HG02938 (cell line): Measurements from ENCODE around the gene BRPF1.

ENCODE experiments used
- ATAC-seq: cut with Tn5 transposase; IDR thresholded peaks from one replicate; pipeline ENCODE4 v1.9.1; 2021; ENCODE audit warnings: mild to moderate bottlenecking, moderate library complexity; ENCODE audit not compliant: unreplicated experiment

BRPF1 gene

DNA sequence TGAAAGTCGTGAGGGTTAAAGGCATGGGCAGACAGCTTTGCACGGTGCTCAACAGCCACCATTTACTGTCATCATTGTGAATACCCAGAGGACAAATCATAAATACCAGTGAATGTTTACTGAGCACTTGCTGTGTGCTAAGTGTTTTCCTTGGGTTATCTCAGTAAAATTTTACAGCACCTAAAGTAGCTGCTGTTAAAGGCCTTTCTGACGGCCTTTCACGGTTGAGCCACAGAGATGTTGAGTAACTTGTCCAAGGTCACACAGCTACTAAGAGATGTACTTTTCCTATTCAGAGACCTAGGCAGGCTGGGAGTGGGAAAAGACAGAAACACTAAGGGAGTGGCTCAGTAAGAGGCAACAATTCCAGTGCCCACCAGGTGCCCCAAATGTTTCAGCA lies 28.3 kb upstream of the BRPF1 start:
- no peak for ATAC-seq

DNA sequence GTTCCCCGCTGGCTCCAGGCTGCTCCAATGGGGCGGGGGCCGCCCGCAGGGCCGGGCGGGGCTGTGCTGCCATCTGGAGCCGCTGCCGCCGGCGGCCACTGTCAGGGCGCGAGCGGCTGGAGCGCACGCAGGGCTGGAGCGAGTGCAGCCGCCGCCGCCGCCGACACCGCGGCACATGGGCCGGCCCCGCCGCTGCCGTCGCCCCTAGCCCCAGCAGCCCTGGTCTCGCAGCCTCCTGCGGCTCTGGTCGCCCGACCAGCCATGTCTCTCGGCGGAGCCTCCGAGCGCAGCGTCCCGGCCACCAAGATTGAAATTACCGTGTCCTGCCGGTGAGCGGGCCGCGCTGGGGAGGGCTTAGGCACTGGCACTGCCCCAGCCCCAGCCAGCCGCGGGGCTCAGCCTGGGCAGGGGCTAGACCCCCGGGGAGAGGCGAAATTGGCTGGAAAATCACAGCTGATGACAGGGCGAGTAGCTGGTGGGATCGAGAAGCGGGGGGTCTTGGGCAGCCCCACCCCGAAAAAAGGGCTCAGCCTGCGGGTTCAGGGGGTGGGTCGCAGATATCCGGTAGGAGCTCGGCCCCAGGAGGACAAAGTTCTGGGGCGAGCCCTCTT lies 27.7 kb upstream of the BRPF1 start, which contains the start of gene CPNE9:
TSS of gene CPNE9 (plus strand) at position 98 of the 611 bp plus-strand sequence. CDS start at position 262, 164 bp downstream.
- no peak for ATAC-seq

DNA sequence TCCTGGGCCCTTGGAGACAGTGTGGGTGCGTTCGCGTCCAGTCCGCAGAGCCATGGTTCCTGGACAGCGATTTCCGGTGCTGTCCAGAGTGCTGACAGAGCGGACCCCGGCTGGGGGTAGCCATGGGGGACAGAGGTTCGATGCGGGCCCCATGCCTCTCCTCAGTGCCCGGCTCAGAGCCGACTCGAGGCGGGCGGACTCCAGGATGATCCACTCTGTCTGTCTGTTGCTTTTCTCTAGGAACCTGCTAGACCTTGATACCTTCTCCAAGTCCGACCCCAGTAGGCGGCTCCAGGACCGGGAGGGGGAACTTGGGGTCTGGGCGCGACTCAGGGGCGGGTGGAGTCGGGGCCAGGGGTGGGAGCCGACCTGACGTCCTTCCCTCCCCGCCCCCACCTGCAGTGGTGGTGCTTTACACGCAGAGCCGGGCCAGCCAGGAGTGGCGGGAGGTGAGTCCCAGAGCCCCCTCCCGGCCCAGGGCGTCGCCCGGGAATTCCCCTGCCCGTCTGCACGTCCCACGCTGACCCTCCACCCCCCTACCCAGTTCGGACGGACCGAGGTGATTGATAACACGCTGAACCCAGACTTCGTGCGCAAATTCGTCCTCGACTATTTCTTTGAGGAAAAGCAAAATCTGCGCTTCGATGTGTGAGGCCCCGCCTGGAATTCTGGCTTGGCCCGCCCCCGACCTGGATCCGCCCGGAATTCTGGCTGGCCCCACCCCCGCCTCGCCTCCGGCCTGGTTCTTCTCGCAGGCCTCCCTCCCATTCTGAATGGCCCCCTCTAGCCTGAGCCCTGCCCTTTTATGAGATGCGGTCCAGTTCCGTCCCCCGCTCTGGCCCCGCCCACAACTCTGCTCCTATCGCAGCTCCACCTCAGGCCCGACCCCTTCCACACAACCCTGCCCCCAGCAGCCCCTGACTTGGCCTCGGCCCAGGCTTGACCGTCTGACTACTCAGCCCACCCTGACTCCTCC lies 26.9 kb upstream of the BRPF1 start:
- no peak for ATAC-seq

DNA sequence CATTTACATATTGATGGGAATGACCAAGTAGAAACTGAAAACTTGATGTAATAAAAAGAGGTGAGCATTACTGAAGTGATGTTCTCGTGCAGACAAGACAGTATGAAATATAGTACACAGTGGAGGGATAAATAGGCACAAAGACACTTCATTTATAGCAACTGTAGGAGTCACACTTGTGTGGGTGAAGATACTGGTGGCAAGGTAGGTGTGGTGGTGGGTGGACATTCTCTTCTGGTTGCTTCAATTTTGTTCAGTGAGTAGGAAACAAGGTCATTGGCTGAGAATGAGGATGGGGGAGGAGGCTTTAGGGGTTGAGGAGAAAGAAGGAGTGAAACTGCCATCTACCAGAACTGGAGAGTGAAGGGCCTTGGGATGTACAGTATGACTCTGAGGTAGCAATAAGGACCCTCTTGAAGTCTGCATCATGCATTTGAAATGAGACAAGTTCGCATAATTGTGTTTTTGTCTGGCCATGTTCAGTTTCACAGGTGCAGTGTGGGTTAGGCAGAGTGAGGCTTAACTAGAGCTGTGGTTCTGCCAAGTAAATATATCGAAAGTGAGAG lies 21.3 kb upstream of the BRPF1 start:
- no peak for ATAC-seq

DNA sequence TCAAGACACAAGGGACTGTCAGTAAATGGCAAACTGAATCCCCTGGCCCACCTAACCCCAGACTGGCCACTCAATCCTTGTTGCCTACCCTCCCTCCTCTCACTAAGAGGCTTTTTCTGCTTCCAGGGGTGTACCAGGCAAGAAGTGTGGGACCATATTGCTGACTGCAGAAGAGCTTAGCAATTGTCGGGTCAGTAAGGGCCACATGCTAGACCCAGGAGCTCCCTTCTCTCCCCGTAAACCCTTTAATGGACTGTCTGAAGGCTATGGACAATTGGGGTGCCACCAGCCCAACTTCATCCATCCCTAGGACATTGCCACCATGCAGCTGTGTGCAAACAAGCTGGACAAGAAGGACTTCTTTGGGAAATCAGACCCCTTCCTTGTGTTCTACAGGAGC lies 19.1 kb upstream of the BRPF1 start:
- no peak for ATAC-seq

DNA sequence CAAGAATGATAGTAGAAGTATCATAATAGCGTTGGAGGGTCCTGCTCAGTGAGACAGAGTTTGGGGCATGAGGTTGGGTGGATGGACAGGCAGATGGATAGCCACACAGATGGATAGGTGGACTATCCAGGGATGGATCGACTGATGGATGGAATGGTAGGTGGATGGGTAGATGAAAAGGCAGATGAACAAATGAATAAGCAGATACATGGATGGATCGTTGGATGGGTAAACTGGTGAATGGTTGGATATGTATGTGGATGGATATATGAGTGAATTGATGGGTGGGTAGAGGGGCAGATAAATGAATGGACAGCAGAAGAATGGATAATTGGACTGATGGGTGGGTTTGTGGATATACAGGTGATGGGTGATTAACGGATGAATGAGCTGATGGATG lies 18.4 kb upstream of the BRPF1 start:
- ATAC-seq, result no peak

DNA sequence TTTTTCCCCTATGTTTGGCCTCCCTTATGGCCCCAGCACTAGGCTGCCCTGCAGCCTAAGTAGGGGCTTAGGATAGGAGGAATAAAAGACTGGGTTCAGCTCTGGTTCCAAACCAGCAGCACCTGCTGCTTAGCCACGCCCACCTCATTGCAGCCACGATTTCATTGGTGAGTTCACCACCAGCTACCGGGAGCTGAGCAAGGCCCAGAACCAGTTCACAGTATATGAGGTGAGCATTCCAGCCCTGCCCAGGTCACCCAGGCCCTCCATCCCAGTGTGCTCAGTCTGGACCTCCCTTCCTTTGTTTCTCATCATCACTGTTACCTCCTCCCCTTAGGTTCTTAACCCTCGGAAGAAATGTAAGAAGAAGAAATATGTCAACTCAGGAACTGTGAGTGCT lies 16.4 kb upstream of the BRPF1 start:
- no peak for ATAC-seq

DNA sequence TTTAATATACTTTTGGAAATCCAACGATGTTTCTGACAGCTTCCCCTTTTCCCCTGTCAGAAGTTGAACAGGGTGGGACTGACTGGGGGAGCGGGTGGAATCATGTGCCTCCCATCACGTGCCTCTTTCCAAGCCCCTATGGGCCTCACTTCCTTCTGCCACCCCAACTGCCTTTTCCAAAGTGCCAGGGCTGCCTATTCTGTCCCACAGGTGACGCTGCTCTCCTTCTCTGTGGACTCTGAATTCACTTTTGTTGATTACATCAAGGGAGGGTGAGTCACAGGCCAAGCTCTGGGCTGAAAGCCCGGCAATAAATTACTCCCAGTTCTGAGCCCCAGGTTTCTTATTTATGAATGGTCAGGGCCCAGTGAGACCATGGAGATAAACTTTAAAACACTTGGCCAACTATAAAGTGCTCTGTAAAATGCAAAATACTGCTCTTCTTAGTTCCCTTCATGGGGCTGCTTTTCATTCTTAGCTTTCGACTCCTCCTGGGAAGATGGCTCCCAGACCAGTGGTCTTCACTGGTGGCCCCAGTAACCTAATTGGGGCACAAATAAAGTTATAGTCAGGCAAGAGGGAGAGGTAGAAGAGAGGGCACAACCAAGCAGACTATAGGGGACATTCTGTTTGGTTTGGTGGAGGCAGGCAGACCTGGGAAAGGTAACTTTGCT lies 15.6 kb upstream of the BRPF1 start:
- no peak for ATAC-seq

DNA sequence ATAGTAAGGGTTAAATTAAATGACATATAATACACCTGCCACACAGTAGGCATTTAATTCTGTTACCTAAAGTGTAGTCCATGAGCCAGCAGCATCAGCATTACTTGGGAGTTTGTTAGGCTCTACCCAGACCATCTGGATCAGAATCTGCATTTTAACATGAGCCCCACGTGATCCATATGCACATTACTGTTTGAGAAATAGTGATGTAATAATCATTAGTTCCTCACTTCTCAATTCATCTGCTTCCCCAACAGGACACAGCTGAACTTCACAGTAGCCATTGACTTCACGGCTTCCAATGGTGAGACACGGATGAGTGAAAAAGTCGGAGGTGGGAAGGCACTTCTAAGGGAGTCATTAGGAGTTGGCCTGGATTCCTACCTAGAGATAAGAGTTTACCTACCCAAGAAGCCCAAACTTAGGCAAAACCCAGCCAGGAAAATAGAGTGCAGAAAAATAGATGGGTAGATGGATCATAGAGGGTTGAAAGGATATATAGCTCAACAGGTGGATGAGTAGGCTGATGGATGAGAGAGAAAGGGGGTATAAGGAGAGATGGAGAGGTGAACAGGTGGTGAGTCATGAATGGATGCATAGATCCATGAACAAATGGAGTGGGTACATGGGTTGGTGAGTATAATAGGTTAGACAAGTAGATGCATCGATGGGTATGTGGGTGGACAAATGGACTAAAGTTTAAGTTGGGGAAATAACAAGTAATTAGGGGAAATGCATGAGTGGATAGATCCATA lies 14.6 kb upstream of the BRPF1 start:
- no peak for ATAC-seq

DNA sequence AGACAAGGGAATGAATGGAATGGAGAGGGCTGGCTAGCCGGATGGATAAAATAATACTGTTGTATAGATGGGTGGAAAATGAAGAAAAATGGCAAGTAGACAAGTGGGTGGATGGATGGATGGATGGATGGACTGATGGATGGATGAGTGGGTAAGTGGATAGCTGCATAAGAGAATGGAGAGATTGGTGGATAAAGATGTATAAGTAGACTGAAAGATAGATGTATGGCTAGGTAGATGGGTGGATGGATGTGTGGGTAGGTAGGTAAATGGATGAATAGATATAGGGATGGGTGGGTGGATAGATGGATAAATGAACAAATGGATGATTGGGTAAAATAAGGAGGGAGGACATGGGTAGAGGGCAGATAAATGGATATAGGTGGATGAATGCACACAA lies 14.0 kb upstream of the BRPF1 start:
- ATAC-seq, result no peak

DNA sequence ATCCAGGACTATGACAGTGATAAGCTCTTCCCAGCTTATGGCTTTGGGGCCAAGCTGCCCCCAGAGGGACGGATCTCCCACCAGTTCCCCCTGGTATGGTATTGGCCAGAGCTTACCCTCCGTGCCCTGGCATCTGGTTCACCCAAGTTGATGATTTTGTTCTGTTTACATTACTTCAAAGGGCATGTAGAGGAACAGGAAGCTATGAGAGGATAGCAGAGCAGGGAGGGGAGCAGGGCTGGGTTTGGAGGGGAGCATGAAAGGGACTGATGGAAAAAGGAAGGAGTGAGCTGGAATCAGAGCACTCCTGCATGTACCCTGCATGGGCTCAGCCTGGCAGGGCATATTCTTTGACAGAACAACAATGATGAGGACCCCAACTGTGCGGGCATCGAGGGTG lies 13.4 kb upstream of the BRPF1 start:
- no peak for ATAC-seq

DNA sequence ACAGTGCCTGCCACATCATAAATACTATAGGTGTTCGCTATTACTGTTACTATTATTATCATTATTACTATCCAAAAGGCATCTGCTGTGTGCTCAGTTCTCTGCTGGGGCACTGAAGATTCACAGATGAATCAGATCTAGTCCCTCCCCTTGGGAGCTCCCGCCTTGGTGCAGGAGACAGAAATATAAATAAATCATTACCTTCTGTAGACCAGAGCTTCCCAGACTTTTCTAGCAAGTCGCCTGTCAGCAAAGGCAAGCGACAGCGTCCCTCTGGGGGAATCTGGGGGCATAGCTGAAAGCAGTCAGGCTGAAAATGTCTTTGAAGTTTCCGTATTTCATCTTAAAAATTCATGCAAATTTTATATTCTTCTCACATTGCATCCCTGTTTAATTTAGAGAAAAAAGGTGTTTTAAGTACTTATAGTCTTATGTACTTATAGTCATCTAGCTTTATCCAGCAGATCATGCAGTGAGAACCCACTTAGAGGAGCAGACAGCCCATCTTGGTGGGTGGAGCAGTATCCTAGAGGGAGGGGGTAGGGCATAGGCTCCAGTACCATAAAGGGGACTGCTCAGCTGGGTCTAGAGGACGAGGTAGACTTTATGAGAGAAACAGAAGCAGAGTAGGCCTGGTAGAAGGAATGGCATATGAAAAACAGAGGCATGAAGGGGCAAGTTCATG lies 10.4 kb upstream of the BRPF1 start:
- ATAC-seq, result no peak

DNA sequence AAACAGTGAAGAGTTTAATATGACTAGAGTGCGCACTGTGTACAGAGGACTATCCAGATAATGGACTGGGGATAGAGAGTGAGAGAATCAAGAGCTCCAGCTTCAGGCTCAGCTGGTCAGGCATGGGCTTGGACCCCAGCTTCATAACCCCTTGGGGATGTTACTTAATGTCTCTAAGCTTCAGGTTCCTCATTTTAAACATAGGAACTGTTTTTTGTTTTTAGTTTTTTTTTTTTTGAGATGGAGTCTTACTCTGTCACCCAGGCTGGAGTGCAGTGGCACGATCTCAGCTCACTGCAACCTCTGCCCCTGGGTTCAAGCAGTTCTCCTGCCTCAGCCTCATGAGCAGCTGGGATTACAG lies 9.9 kb upstream of the BRPF1 start:
- ATAC-seq, result no peak

DNA sequence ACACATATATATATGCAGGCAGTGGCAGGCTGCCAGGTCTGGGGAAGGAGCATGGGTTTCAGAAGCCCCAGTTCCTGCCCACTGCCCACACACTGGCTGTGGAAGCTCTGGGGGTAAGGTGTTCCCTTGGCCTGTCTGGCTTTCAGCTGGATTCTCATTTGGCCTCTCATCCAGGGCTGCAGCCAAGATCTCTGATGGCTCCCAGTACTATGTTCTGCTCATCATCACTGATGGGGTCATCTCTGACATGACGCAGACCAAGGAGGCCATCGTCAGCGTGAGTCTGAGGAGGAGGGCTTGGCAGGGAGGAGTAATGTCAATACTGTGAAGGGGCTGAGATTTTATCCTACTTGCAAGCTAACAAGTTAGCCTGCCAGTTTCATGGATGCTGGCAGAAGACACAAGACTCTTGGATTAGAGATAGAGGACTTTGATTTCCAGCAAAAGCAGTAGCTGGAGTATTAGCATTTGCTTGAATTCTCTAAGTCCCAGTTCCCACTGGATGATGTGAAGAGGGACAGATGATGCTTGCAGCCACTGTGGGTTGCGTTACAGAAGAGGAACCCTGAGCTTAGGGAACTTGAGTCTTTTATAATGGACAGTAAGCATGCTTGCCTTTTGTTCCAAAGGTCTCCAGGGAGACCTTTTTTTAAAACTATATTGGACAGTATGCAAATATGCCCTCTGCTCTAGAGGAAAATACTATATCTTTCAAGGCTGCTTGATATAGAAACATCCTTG lies 5.6 kb upstream of the BRPF1 start:
- ATAC-seq, result no peak

DNA sequence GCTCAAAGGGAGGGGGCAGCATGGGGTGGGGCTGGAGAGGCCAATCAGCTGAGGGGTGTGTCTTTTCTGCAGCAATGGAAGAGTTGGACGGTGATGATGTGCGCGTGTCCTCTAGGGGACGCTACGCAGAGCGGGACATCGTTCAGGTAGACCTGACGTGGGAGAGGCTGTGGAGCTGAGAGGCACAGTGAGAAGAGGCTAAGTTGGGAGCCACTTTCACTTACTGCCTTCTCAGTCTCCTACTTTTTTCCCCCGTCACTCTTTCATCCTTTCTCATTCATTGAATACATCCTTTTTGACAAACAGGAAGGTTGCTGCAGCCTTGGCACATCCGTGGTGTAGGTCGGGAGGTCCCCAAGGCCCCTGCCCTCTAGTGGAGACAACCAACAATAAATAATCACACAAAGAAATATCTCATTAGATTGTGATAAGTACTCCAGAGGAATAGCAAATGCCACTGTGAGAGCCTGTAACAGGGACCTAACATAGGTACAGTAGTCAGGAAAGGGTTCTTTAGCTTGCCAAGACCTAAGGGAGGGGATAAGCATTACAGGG lies 4.4 kb upstream of the BRPF1 start:
- peak; percentile 31 for ATAC-seq

DNA sequence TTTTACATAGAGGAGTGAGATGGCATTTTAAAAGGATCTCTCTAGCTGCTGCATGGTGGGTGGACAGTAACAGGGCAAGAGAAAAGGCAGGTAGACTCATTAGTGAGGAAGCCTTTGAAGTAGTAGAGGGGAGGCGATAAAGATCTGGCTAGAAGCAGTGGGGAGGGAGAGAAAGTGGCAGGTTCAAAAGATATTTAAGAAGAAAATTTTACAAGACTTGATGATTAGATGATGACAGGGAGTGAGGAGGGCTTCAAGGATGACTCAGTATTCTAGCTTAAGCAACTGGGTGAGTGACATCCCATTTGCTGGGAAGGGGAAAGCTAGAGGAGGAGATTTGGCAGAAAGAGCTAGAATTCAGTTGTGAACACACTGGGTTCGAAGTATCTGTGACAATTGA lies 3.8 kb upstream of the BRPF1 start:
- ATAC-seq, result no peak

DNA sequence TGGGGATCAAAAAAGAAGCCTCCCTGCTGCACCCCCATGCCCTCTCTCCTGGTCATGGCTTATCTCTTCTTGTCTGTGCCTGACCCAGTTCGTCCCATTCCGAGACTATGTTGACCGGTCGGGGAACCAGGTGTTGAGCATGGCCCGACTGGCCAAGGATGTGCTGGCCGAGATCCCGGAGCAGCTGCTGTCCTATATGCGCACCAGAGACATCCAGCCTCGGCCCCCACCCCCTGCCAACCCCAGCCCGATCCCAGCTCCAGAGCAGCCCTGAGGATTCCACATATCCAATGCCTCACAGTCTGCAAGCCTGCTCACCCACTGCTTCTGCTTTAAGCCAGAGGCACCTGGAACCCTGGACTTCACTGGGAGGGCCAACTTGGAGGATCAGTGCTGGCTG lies 2.1 kb upstream of the BRPF1 start:
- ATAC-seq, result no peak

DNA sequence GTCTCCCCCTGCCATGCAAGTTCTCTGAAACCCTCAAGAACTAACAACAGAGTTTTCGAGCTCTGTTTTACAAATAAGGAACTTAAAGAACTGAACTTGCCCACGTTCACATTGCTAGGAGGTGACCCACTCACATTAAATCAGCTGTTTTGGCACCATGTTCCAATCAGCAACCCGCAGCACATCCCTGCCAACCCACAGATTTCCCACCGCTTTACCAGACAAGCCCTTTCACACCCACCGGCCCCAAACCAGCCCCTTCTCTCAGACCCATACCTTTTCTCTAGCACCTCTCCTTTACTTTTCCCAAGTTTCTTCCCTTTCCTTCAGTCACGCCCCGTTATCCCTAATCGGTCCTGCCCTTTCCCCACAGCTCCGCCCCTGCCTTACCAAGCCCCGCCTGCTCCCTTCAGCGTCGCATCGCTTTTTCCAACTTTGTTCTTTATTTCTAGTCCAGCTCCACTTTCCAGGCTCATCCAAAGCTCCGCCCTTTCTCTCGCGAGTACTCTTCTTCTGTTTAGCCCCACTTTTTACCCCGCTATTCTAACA lies 804 bp upstream of the BRPF1 start:
- ATAC-seq, result peak; percentile 42
